GM18526 (cell line): ENCODE data around the gene ENPP6.

Source experiments
- POLR2A ChIP-seq: IDR thresholded peaks from 3 replicates; pipeline ENCODE4 v1.6.1; 2011; ENCODE audit not compliant: insufficient read length; ENCODE audit errors: extremely low read depth

The ENPP6 gene

GRCh38 chr4:184169225-184169867 is 48.3 kb downstream of the ENPP6 start:
- TF ChIP-seq POLR2A, result no peak

GRCh38 chr4:184168406-184169019 is 49.2 kb downstream of the ENPP6 start:
- no peak for TF ChIP-seq POLR2A

- TF ChIP-seq POLR2A, result no peak
Observed at GRCh38 chr4:184167576-184167975, 50.1 kb downstream of the ENPP6 start.

- no peak for TF ChIP-seq POLR2A
Observed at GRCh38 chr4:184166736-184167135, 50.9 kb downstream of the ENPP6 start.

- no peak for TF ChIP-seq POLR2A
Observed at GRCh38 chr4:184165291-184165690, 52.4 kb downstream of the ENPP6 start.

GRCh38 chr4:184163813-184164212 is 53.9 kb downstream of the ENPP6 start:
- no peak for TF ChIP-seq POLR2A

GRCh38 chr4:184162596-184162995 is 55.1 kb downstream of the ENPP6 start:
- TF ChIP-seq POLR2A, result no peak

GRCh38 chr4:184157322-184157721 is 60.4 kb downstream of the ENPP6 start:
- no peak for TF ChIP-seq POLR2A

GRCh38 chr4:184156163-184156920 is 61.3 kb downstream of the ENPP6 start:
- no peak for TF ChIP-seq POLR2A

- TF ChIP-seq POLR2A, result no peak
Observed at GRCh38 chr4:184154199-184154598, 63.5 kb downstream of the ENPP6 start.

- no peak for TF ChIP-seq POLR2A
Observed at GRCh38 chr4:184153781-184154180, 63.9 kb downstream of the ENPP6 start.

- TF ChIP-seq POLR2A, result no peak
Observed at GRCh38 chr4:184151988-184152485, 65.6 kb downstream of the ENPP6 start.

- no peak for TF ChIP-seq POLR2A
Observed at GRCh38 chr4:184150102-184150839, 67.4 kb downstream of the ENPP6 start.

GRCh38 chr4:184148738-184149637 is 68.7 kb downstream of the ENPP6 start:
- TF ChIP-seq POLR2A, result no peak
